Liver (tissue), 9 donors: Measurements from ENCODE around the gene EHMT1. TPM values are rescaled to one million over a fixed set of nuclear protein-coding genes. Genes with fewer than 3 reads are reported as not detected.

Experiments
- DNase-seq: peaks from one replicate; pipeline ENCODE4 v3.0.0-alpha.2; 2017; ENCODE audit warnings: low spot score
- H3K27ac ChIP-seq, 2 donors: one replicate each; pipeline ENCODE4 v1.7.0; 2013; ENCODE audit warnings: inconsistent platforms in 2 of 2, low read length in 2 of 2, control low read depth in 1 of 2, low read depth in 1 of 2, mild to moderate bottlenecking in 1 of 2
- H3K27me3 ChIP-seq, 4 donors: one replicate each; pipeline versions ENCODE4 v1.6.1 to v1.7.0; 2013; ENCODE audit warnings: low read length in 3 of 4, inconsistent platforms in 1 of 4, mild to moderate bottlenecking in 1 of 4, moderate library complexity in 1 of 4; ENCODE audit not compliant: control insufficient read depth in 4 of 4, insufficient read depth in 4 of 4
- H3K36me3 ChIP-seq, 4 donors: one replicate each; pipeline versions ENCODE4 v1.6.1 to v1.7.0; 2013; ENCODE audit warnings: low read length in 3 of 4, mild to moderate bottlenecking in 3 of 4, low read depth in 1 of 4, moderate library complexity in 1 of 4; ENCODE audit not compliant: control insufficient read depth in 4 of 4, insufficient read depth in 3 of 4
- H3K4me1 ChIP-seq, 4 donors: one replicate each; pipeline versions ENCODE4 v1.6.1 to v1.7.0; 2013; ENCODE audit warnings: low read length in 3 of 4, mild to moderate bottlenecking in 3 of 4, moderate library complexity in 1 of 4; ENCODE audit not compliant: control insufficient read depth in 4 of 4, insufficient read depth in 4 of 4
- H3K4me3 ChIP-seq, 3 donors: one replicate each; pipeline versions ENCODE4 v1.6.1 to v1.7.0; 2013; ENCODE audit warnings: low read length in 3 of 3, control low read depth in 1 of 3, low read depth in 1 of 3, mild to moderate bottlenecking in 1 of 3
- H3K9ac ChIP-seq, 2 donors: one replicate each; pipeline ENCODE4 v1.7.0; 2013; ENCODE audit warnings: low read length in 2 of 2, mild to moderate bottlenecking in 2 of 2, moderate library complexity in 2 of 2, control low read depth in 1 of 2, low read depth in 1 of 2
- H3K9me3 ChIP-seq, 4 donors: one replicate each; pipeline versions ENCODE4 v1.6.1 to v1.7.0; 2013; ENCODE audit warnings: low read length in 3 of 4; ENCODE audit not compliant: control insufficient read depth in 4 of 4
- CTCF ChIP-seq: fragments of 150-350 bp; IDR thresholded peaks from 2 replicates; pipeline ENCODE4 v1.5.1; 2017; ENCODE audit warnings: improper control_type of control experiment, low read depth, low read length; ENCODE audit not compliant: missing input control
- EGR1 ChIP-seq, 2 donors: IDR thresholded peaks; 2 replicates each; pipeline ENCODE4 v1.6.1; 2016 to 2018; ENCODE audit warnings: antibody characterized with exemption in 2 of 2, low read depth in 2 of 2
- FOXA1 ChIP-seq: IDR thresholded peaks from 2 replicates; pipeline ENCODE4 v1.6.1; 2016; ENCODE audit warnings: antibody characterized with exemption
- FOXA2 ChIP-seq: IDR thresholded peaks from 2 replicates; pipeline ENCODE4 v1.6.1; 2016; ENCODE audit warnings: antibody characterized with exemption
- GABPA ChIP-seq, 2 donors: IDR thresholded peaks in 1 of 2; conservative IDR thresholded peaks in 1 of 2; 2 replicates each; pipeline ENCODE4 v1.6.1; 2016; ENCODE audit warnings: antibody characterized with exemption in 2 of 2, mild to moderate bottlenecking in 1 of 2, moderate library complexity in 1 of 2
- HNF4A ChIP-seq, 2 donors: conservative IDR thresholded peaks; 2 replicates each; pipeline ENCODE4 v1.6.1; 2016; ENCODE audit warnings: antibody characterized with exemption in 2 of 2, mild to moderate bottlenecking in 2 of 2
- HNF4G ChIP-seq: IDR thresholded peaks from 2 replicates; pipeline ENCODE4 v1.6.1; 2016; ENCODE audit warnings: antibody characterized with exemption
- JUND ChIP-seq, 2 donors: IDR thresholded peaks; 2 replicates each; pipeline ENCODE4 v1.6.1; 2016; ENCODE audit warnings: antibody characterized with exemption in 2 of 2
- MAX ChIP-seq: IDR thresholded peaks from 2 replicates; pipeline ENCODE4 v1.6.1; 2016; ENCODE audit warnings: antibody characterized with exemption
- RAD21 ChIP-seq, 2 donors: IDR thresholded peaks; 2 replicates each; pipeline ENCODE4 v1.6.1; 2016; ENCODE audit warnings: antibody characterized with exemption in 2 of 2, mild to moderate bottlenecking in 2 of 2
- REST ChIP-seq: IDR thresholded peaks from 2 replicates; pipeline ENCODE4 v1.6.1; 2016; ENCODE audit warnings: antibody characterized with exemption, mild to moderate bottlenecking
- RXRA ChIP-seq, 2 donors: IDR thresholded peaks; 2 replicates each; pipeline ENCODE4 v1.6.1; 2017 to 2018; ENCODE audit warnings: antibody characterized with exemption in 2 of 2, mild to moderate bottlenecking in 1 of 2
- SP1 ChIP-seq: IDR thresholded peaks from 2 replicates; pipeline ENCODE4 v1.6.1; 2018; ENCODE audit warnings: antibody characterized with exemption, mild to moderate bottlenecking
- YY1 ChIP-seq: IDR thresholded peaks from 2 replicates; pipeline ENCODE4 v1.6.1; 2016; ENCODE audit warnings: antibody characterized with exemption, mild to moderate bottlenecking
- ZBTB33 ChIP-seq: IDR thresholded peaks from 2 replicates; pipeline ENCODE4 v1.6.1; 2016; ENCODE audit warnings: antibody characterized with exemption
- WGBS: extraction: QIAGEN DNeasy Blood & Tissue Kit; methylation state at CpG from one replicate; pipeline ENCODE4 v1.1.7; 2013; 5-methylcytosine and 5-hydroxymethylcytosine counted together
- polyA plus RNA-seq, 2 donors: library from polyadenylated mRNA; stranded (reverse) in 1 of 2; unstranded in 1 of 2; fragments of 200-250 nt in 1 of 2; fragments of >200 nt in 1 of 2; fragmentation: Nextera tagmentation in 1 of 2; extraction: Ambion mirVana in 1 of 2; gene quantifications; one replicate each; pipeline versions ENCODE4 v1.2.1 to v1.2.3, GENCODE V29; 2013 to 2015
- total RNA-seq, 2 donors: library from RNA; depleted of rRNA; stranded (reverse); fragments of >200 nt; gene quantifications; one replicate each; pipeline ENCODE4 v1.2.3, GENCODE V29; 2014
- donor health status: healthy.
- donor health status: healthy.
- donor health status: healthy.
- donor health status: healthy.
- donor health status: healthy.

Gene EHMT1
- total and polyA plus RNA-seq, 4 donors = 16.1 to 48.2 (median 27.3) TPM

- H3K4me3 ChIP-seq = no peak overlapping the region
- 98% methylated on average over 11 of the region's 11 CpGs for WGBS
- peaks cover 0 to 3% (median 2%) of the 10 kb centered on the region in 4 donors for H3K9me3 ChIP-seq
Observed at GRCh38 chr9:137759117-137759516, 140.3 kb downstream of the EHMT1 start.

More at GRCh38 chr9:137759117-137759516, 140.3 kb downstream of the EHMT1 start:
- Histone ChIP-seq H3K9ac (no peak overlapping the region), H3K4me1 (peaks cover 0 to 13% (median 3%) of the 10 kb centered on the region in 4 donors), H3K36me3 (peaks cover 2 to 53% (median 36%) of the 10 kb centered on the region in 4 donors), H3K27me3 (no peaks in the 10 kb centered on the region), H3K27ac (no peak overlapping the region)
- TF ChIP-seq SP1 = no peak
- no peak for TF ChIP-seq HNF4G
- TF ChIP-seq RAD21 (IDR thresholded peaks at IDR 0.05) = no peak
- no peak for TF ChIP-seq FOXA1
- no peak for TF ChIP-seq CTCF
- no peak for TF ChIP-seq GABPA (IDR thresholded peaks at IDR 0.05 in 1 of 2, conservative IDR thresholded peaks at IDR 0.05 in 1 of 2)
- TF ChIP-seq RXRA (IDR thresholded peaks at IDR 0.05) = no peak
- TF ChIP-seq JUND (IDR thresholded peaks at IDR 0.05) = no peak
- TF ChIP-seq REST = no peak
- TF ChIP-seq FOXA2 = no peak
- TF ChIP-seq EGR1 (IDR thresholded peaks at IDR 0.05; ENCODE audit: low read depth in 2 of 2) = no peak
- TF ChIP-seq ZBTB33 = no peak
- no peak for TF ChIP-seq HNF4A (conservative IDR thresholded peaks at IDR 0.05)
- no peak for TF ChIP-seq MAX
- no peak for TF ChIP-seq YY1
- no peak for DNase-seq
